Measurements from ENCODE around the gene MANBA. TPM values are rescaled to one million over a fixed set of nuclear protein-coding genes. Genes with fewer than 3 reads are reported as not detected.
A peak's percentile ranks its signal among the peaks of the same experiment; 100 is the strongest.

Gene MANBA
- total RNA-seq, 1 experiment from 2014 or later = 11.2 TPM

- BruUV-seq (replicated peaks) = no TSS peak
- peaks cover 28% of the 10 kb centered on the region for H3K36me3 Mint-ChIP-seq (ENCODE audit: insufficient read depth, unreplicated experiment)
- POLR2A ChIA-PET = no interaction called here
- H3K9me3 Mint-ChIP-seq (ENCODE audit: unreplicated experiment) = no peaks in the 10 kb centered on the region
- CTCF ChIA-PET = no interaction called here
- DNase-seq (ENCODE audit: unreplicated experiment) = no peak
- intact Hi-C loops (cut with micrococcal nuclease) = loop anchor here (5.0 kb wide), 1 partner anchor 164 kb away; no protein-coding TSS in a partner anchor
- H3K4me3 Mint-ChIP-seq (ENCODE audit: unreplicated experiment) = no peak overlapping the region
- H3K27me3 Mint-ChIP-seq (ENCODE audit: insufficient read depth, unreplicated experiment) = no peaks in the 10 kb centered on the region
- H3K27ac Mint-ChIP-seq (ENCODE audit: low read depth, unreplicated experiment) = no peak overlapping the region
- TF ChIP-seq CTCF (IDR thresholded peaks at IDR 0.05; ENCODE audit: unreplicated experiment) = no peak
- no peaks in the 10 kb centered on the region for H3K4me1 Mint-ChIP-seq (ENCODE audit: insufficient read depth, unreplicated experiment)
Measured at GRCh38 chr4:102786279-102786678, 25.5 kb upstream of the MANBA start.

GRCh38 chr4:102783006-102783405 is 22.2 kb upstream of the MANBA start:
- Mint-ChIP-seq H3K27me3 (ENCODE audit: insufficient read depth, unreplicated experiment) (no peaks in the 10 kb centered on the region), H3K36me3 (ENCODE audit: insufficient read depth, unreplicated experiment) (peaks cover 6% of the 10 kb centered on the region), H3K4me1 (ENCODE audit: insufficient read depth, unreplicated experiment) (peaks cover 10% of the 10 kb centered on the region), H3K4me3 (ENCODE audit: unreplicated experiment) (no peak overlapping the region), H3K27ac (ENCODE audit: low read depth, unreplicated experiment) (no peak overlapping the region), H3K9me3 (ENCODE audit: unreplicated experiment) (no peaks in the 10 kb centered on the region)
- CTCF ChIA-PET = interaction anchor here (0.6 kb wide), 1 partner anchor 194 kb away, joined by 5 read pairs; no protein-coding TSS in a partner anchor
- TF ChIP-seq CTCF (IDR thresholded peaks at IDR 0.05; ENCODE audit: unreplicated experiment) = no peak
- DNase-seq (ENCODE audit: unreplicated experiment) = no peak
- POLR2A ChIA-PET = interaction anchor here (0.8 to 4.4 kb wide), 6 partner anchors 9 to 162 kb away, joined by 3 to 46 read pairs (median 6); partner anchors contain the start of genes MANBA and UBE2D3
- BruUV-seq (replicated peaks) = no TSS peak
- intact Hi-C loops (cut with micrococcal nuclease) = no loop called here

DNA sequence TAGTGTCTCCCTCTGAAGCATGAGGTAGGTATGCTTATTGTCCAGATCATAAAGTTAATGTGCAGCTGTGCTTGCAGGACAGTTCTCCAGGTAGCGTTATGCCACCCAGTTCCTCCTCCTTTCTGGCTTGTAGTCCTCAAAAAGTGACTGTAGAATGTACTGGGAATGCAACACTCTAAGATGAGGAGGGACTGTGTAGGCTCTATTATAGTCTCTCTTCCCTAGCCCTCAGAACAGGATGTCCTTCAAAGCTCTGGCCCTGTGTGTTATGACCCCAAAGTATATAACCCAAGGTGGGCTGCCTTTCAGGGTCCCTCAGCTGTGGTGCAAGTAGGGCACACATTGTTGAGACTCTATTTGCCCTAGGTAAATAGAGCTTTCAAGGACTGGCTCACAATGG is 20.8 kb upstream of the MANBA start:
- BruUV-seq (replicated peaks) = no TSS peak
- ChIA-PET POLR2A (interaction anchor here (1.4 to 4.4 kb wide), 6 partner anchors 10 to 117 kb away, joined by 3 to 46 read pairs (median 14); partner anchors contain the start of genes MANBA and UBE2D3), CTCF (interaction anchor here (0.8 to 1.3 kb wide), 3 partner anchors 22 to 226 kb away, joined by 3 to 4 read pairs (median 3); no protein-coding TSS in a partner anchor)
- intact Hi-C loops (cut with micrococcal nuclease) = no loop called here
- Mint-ChIP-seq H3K4me3 (ENCODE audit: unreplicated experiment) (no peak overlapping the region), H3K27ac (ENCODE audit: low read depth, unreplicated experiment) (no peak overlapping the region), H3K27me3 (ENCODE audit: insufficient read depth, unreplicated experiment) (no peaks in the 10 kb centered on the region), H3K4me1 (ENCODE audit: insufficient read depth, unreplicated experiment) (peaks cover 10% of the 10 kb centered on the region), H3K9me3 (ENCODE audit: unreplicated experiment) (no peaks in the 10 kb centered on the region), H3K36me3 (ENCODE audit: insufficient read depth, unreplicated experiment) (no peaks in the 10 kb centered on the region)
- DNase-seq (ENCODE audit: unreplicated experiment) = no peak
- no peak for TF ChIP-seq CTCF (IDR thresholded peaks at IDR 0.05; ENCODE audit: unreplicated experiment)

GRCh38 chr4:102780476-102781144 is 19.8 kb upstream of the MANBA start:
- Mint-ChIP-seq H3K9me3 (ENCODE audit: unreplicated experiment) (no peaks in the 10 kb centered on the region), H3K4me3 (ENCODE audit: unreplicated experiment) (no peak overlapping the region), H3K27ac (ENCODE audit: low read depth, unreplicated experiment) (no peak overlapping the region), H3K36me3 (ENCODE audit: insufficient read depth, unreplicated experiment) (no peaks in the 10 kb centered on the region), H3K4me1 (ENCODE audit: insufficient read depth, unreplicated experiment) (peaks cover 10% of the 10 kb centered on the region), H3K27me3 (ENCODE audit: insufficient read depth, unreplicated experiment) (no peaks in the 10 kb centered on the region)
- no TSS peak for BruUV-seq (replicated peaks)
- TF ChIP-seq CTCF (IDR thresholded peaks at IDR 0.05; ENCODE audit: unreplicated experiment) = no peak
- CTCF ChIA-PET = interaction anchor here (0.6 to 1.3 kb wide), 6 partner anchors 23 to 230 kb away, joined by 3 to 4 read pairs (median 3); partner anchors contain the start of gene CISD2
- POLR2A ChIA-PET = interaction anchor here (0.7 to 4.4 kb wide), 12 partner anchors 11 to 342 kb away, joined by 3 to 46 read pairs (median 6); partner anchors contain the start of genes CISD2, MANBA and UBE2D3
- DNase-seq (ENCODE audit: unreplicated experiment) = peak; percentile 73
- intact Hi-C loops (cut with micrococcal nuclease) = no loop called here

All from MCF 10A (cell line).